ENCODE results near the gene RND1.

RND1 gene

GRCh38 chr12:48826209-48826855 lies 39.3 kb downstream of the RND1 start:
- no peak for DNase-seq

GRCh38 chr12:48824905-48825304 lies 40.8 kb downstream of the RND1 start:
- DNase-seq: no peak

- no peak for DNase-seq
These were observed 41.6 kb downstream of the RND1 start for GRCh38 chr12:48824112-48824511.

- no peak for DNase-seq
These were observed 42.4 kb downstream of the RND1 start for GRCh38 chr12:48823281-48823680.

- DNase-seq: no peak
These were observed 43.0 kb downstream of the RND1 start for GRCh38 chr12:48822711-48823110.

GRCh38 chr12:48822139-48822538 lies 43.5 kb downstream of the RND1 start:
- no peak for DNase-seq

GRCh38 chr12:48819986-48820725 lies 45.5 kb downstream of the RND1 start:
- DNase-seq: no peak

GRCh38 chr12:48818831-48819590 lies 46.7 kb downstream of the RND1 start:
- DNase-seq: peak; percentile 31

- DNase-seq: peak; percentile 75
These were observed 47.5 kb downstream of the RND1 start, which contains the start of gene CACNB3 for GRCh38 chr12:48817873-48818830. CACNB3 (plus strand) TSS chr12:48818496; CDS start chr12:48818930, 434 bp downstream.

GRCh38 chr12:48816143-48816854 lies 49.4 kb downstream of the RND1 start:
- DNase-seq: no peak

- DNase-seq: no peak
These were observed 50.3 kb downstream of the RND1 start for GRCh38 chr12:48815126-48816110.

GRCh38 chr12:48814262-48815125 lies 51.2 kb downstream of the RND1 start:
- peak; percentile 54 for DNase-seq

GRCh38 chr12:48813465-48814261 lies 52.0 kb downstream of the RND1 start:
- no peak for DNase-seq

- DNase-seq: no peak
These were observed 53.3 kb downstream of the RND1 start for GRCh38 chr12:48812389-48812788.

GRCh38 chr12:48811437-48812090 lies 54.1 kb downstream of the RND1 start:
- no peak for DNase-seq

GRCh38 chr12:48810903-48811431 lies 54.7 kb downstream of the RND1 start:
- DNase-seq: no peak

GRCh38 chr12:48807981-48808380 lies 57.7 kb downstream of the RND1 start:
- DNase-seq: no peak

Measured in central memory CD4-positive, alpha-beta T cell (primary cell).